HepG2 (cell line): ENCODE measurements around the gene NCOA3. TPM values are rescaled to one million over a fixed set of nuclear protein-coding genes. Genes with fewer than 3 reads are reported as not detected.

ENCODE experiments used
- ADNP ChIP-seq: sonication (generic); formaldehyde crosslinking; IDR thresholded peaks from 2 replicates; pipeline ENCODE4 v1.4.0; 2020; ENCODE audit warnings: missing genetic modification reagents
- CBX1 ChIP-seq: IDR thresholded peaks from one replicate; pipeline ENCODE4 v1.6.1; 2016; ENCODE audit warnings: antibody characterized with exemption, low read depth
- GTF3A ChIP-seq: sonication (generic); formaldehyde crosslinking; conservative IDR thresholded peaks from 2 replicates; pipeline ENCODE4 v1.4.0; 2020; ENCODE audit warnings: mild to moderate bottlenecking, missing genetic modification reagents
- HHEX ChIP-seq: IDR thresholded peaks from 2 replicates; pipeline ENCODE4 v1.6.1; 2016; ENCODE audit warnings: control low read depth
- KLF11 ChIP-seq: IDR thresholded peaks from 2 replicates; pipeline ENCODE4 v1.6.1; 2016; ENCODE audit warnings: missing compliant biosample characterization
- NBN ChIP-seq: fragments of 450-650 bp; conservative IDR thresholded peaks from 2 replicates; pipeline ENCODE4 v1.6.1; 2017
- PHB2 ChIP-seq: fragments of 450-650 bp; IDR thresholded peaks from 2 replicates; pipeline ENCODE4 v1.6.1; 2018; ENCODE audit not compliant: partially characterized antibody
- RBAK ChIP-seq: sonication (generic); formaldehyde crosslinking; IDR thresholded peaks from 2 replicates; pipeline ENCODE4 v1.5.1; 2020; ENCODE audit warnings: mild to moderate bottlenecking, missing genetic modification reagents
- TBP ChIP-seq: sonication (generic); formaldehyde crosslinking; IDR thresholded peaks from 2 replicates; pipeline ENCODE4 v1.5.0; 2020; ENCODE audit warnings: missing genetic modification reagents
- TBX2 ChIP-seq: sonication (generic); formaldehyde crosslinking; IDR thresholded peaks from 2 replicates; pipeline ENCODE4 v1.5.0; 2020; ENCODE audit warnings: missing genetic modification reagents, mild to moderate bottlenecking, borderline replicate concordance
- TCF7 ChIP-seq: sonication (generic); IDR thresholded peaks from 2 replicates; pipeline ENCODE4 v1.6.1; 2016; ENCODE audit warnings: antibody characterized with exemption, low read depth
- ZFY ChIP-seq: sonication (generic); formaldehyde crosslinking; IDR thresholded peaks from 2 replicates; pipeline ENCODE4 v1.4.0; 2020; ENCODE audit warnings: missing genetic modification reagents
- ZNF10 ChIP-seq: sonication (generic); formaldehyde crosslinking; IDR thresholded peaks from 2 replicates; pipeline ENCODE4 v1.4.0; 2020; ENCODE audit warnings: mild to moderate bottlenecking, low read depth, missing genetic modification reagents, borderline replicate concordance
- ZNF12 ChIP-seq: sonication (generic); formaldehyde crosslinking; IDR thresholded peaks from 2 replicates; pipeline ENCODE4 v1.5.0; 2020; ENCODE audit warnings: missing genetic modification reagents
- ZNF234 ChIP-seq: sonication (generic); formaldehyde crosslinking; conservative IDR thresholded peaks from 2 replicates; pipeline ENCODE4 v1.5.1; 2020; ENCODE audit warnings: mild to moderate bottlenecking, missing genetic modification reagents
- ZNF296 ChIP-seq: sonication (generic); formaldehyde crosslinking; conservative IDR thresholded peaks from 2 replicates; pipeline ENCODE4 v1.5.0; 2020; ENCODE audit warnings: mild to moderate bottlenecking, missing genetic modification reagents
- ZNF354B ChIP-seq: sonication (generic); formaldehyde crosslinking; IDR thresholded peaks from 2 replicates; pipeline ENCODE4 v1.8.0; 2022; ENCODE audit warnings: mild to moderate bottlenecking, missing genetic modification reagents
- ZNF496 ChIP-seq: sonication (generic); formaldehyde crosslinking; IDR thresholded peaks from 2 replicates; pipeline ENCODE4 v1.8.1; 2023; ENCODE audit warnings: mild to moderate bottlenecking, moderate library complexity, missing genetic modification reagents; ENCODE audit not compliant: insufficient replicate concordance
- ZNF557 ChIP-seq: sonication (generic); formaldehyde crosslinking; IDR thresholded peaks from 2 replicates; pipeline ENCODE4 v1.4.0; 2020; ENCODE audit warnings: missing genetic modification reagents
- ZNF574 ChIP-seq: sonication (generic); formaldehyde crosslinking; IDR thresholded peaks from 2 replicates; pipeline ENCODE4 v1.4.0; 2020; ENCODE audit warnings: missing genetic modification reagents
- ZNF670 ChIP-seq: sonication (generic); formaldehyde crosslinking; IDR thresholded peaks from 2 replicates; pipeline ENCODE4 v1.8.0; 2022; ENCODE audit warnings: mild to moderate bottlenecking, missing genetic modification reagents, borderline replicate concordance
- ZNF839 ChIP-seq: sonication (generic); formaldehyde crosslinking; IDR thresholded peaks from 2 replicates; pipeline ENCODE4 v1.4.0; 2020; ENCODE audit warnings: missing genetic modification reagents, mild to moderate bottlenecking, borderline replicate concordance
- ZZZ3 ChIP-seq: sonication (generic); formaldehyde crosslinking; IDR thresholded peaks from 2 replicates; pipeline ENCODE4 v1.4.0; 2020; ENCODE audit warnings: missing genetic modification reagents, mild to moderate bottlenecking, borderline replicate concordance
- polyA plus RNA-seq, 8 experiments: library from polyadenylated mRNA; depleted of rRNA in 3 of 8; stranded (reverse) in 7 of 8; unstranded in 1 of 8; fragments of >200 nt; fragmentation: Illumina TruSeq in 4 of 8; extraction: Trizol in 4 of 8; gene quantifications; 2 replicates each; pipeline versions ENCODE4 v1.2.1 to v1.2.3, GENCODE V29; 2011 to 2016; ENCODE audit warnings: low read depth in 4 of 8, missing spikeins in 1 of 8, mixed read lengths in 1 of 8; ENCODE audit not compliant: insufficient read depth in 1 of 8
- total RNA-seq, 5 experiments: library from RNA; depleted of rRNA; stranded (reverse); fragments of >200 nt; fragmentation: Illumina TruSeq; extraction: Trizol; gene quantifications; 2 replicates each; pipeline ENCODE4 v1.2.3, GENCODE V29; 2016; ENCODE audit warnings: low read depth in 1 of 5
- TF ChIP-seq, protein P1 (sequence below): sonication (generic); formaldehyde crosslinking; IDR thresholded peaks from 2 replicates; pipeline ENCODE4 v1.5.1; 2020; ENCODE audit warnings: missing genetic modification reagents, mild to moderate bottlenecking, borderline replicate concordance
- TF ChIP-seq, protein P2 (sequence below): sonication (generic); formaldehyde crosslinking; IDR thresholded peaks from 2 replicates; pipeline ENCODE4 v1.8.1; 2023; ENCODE audit warnings: missing genetic modification reagents, inconsistent platforms, borderline replicate concordance

The NCOA3 gene
- total and polyA plus RNA-seq, 2 of the 13 experiments (the other 11 are each of a cell fraction or from before 2014, with no cell fraction given): 35.0 to 56.8 TPM

DNA sequence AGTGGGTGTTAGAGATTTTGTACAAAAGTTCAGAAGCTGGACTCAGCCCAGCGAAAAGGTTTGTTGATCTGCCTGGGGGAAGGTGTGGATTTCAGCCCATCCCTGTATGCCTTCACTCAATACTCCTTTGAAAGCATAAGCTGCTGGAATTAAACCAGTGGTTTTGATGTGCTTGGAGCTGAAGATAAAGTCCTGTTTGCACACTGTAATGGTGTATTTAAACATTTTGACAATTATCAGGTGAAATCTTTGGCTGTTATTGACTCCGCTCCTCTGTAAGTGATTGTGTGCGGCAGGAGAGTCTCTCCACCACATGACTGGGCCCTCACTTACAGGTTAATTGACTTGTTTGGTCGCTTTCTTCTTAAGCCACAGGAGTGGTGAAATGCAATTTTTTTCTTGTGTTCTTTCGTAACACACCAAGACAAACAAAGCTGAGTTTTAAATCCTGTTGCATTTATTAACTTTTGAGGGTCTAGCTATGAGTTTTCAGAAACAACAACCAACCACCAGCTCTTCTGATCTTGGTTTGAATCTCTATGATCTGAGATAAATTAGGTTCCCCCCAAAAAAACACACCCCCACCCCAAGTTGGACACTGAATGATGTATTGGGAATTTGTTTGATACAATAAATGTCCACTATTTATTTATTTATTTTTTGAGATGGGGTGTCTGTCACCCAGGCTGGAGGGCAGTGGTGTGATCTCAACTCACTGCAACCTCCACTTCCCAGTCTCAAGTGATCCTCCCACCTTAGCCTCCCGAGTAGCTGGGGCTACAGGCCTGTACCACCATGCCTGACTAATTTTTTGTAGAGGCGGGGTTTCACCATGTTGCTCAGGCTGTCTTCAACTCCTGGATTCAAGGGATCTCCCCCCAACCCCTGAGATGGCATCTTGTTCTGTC is 46.3 kb upstream of the NCOA3 start (continued):
- TF ChIP-seq ADNP (CRISPR knock-in tag) (no peak), ZNF670 (CRISPR knock-in tag) (no peak; the same call in 1 of the 2 replicates), ZZZ3 (CRISPR knock-in tag) (no peak), ZNF354B (CRISPR knock-in tag) (peak; percentile 87; the same call in 1 of the 2 replicates), GTF3A (peak; percentile 95), PHB2 (no peak), ZFY (CRISPR knock-in tag) (peak; percentile 44), ZNF10 (CRISPR knock-in tag) (no peak), ZNF557 (CRISPR knock-in tag) (peak; percentile 85; the same call in 1 of the 2 replicates), ZNF234 (CRISPR knock-in tag) (no peak), RBAK (no peak), CBX1 (no peak), ZNF839 (CRISPR knock-in tag) (no peak), HHEX (CRISPR knock-in tag) (peak; percentile 89), ZNF12 (CRISPR knock-in tag) (peak; percentile 94), NBN (no peak), ZNF496 (CRISPR knock-in tag) (no peak), TCF7 (peak; percentile 99), TBP (CRISPR knock-in tag) (no peak), ZNF574 (CRISPR knock-in tag) (peak; percentile 85), TBX2 (CRISPR knock-in tag) (peak; percentile 100), ZNF296 (no peak), KLF11 (no peak; the same call in 1 of the 2 replicates)
- TF ChIP-seq, protein P1, sequence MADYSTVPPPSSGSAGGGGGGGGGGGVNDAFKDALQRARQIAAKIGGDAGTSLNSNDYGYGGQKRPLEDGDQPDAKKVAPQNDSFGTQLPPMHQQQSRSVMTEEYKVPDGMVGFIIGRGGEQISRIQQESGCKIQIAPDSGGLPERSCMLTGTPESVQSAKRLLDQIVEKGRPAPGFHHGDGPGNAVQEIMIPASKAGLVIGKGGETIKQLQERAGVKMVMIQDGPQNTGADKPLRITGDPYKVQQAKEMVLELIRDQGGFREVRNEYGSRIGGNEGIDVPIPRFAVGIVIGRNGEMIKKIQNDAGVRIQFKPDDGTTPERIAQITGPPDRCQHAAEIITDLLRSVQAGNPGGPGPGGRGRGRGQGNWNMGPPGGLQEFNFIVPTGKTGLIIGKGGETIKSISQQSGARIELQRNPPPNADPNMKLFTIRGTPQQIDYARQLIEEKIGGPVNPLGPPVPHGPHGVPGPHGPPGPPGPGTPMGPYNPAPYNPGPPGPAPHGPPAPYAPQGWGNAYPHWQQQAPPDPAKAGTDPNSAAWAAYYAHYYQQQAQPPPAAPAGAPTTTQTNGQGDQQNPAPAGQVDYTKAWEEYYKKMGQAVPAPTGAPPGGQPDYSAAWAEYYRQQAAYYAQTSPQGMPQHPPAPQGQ (CRISPR knock-in tag): no peak
- TF ChIP-seq, protein P2, sequence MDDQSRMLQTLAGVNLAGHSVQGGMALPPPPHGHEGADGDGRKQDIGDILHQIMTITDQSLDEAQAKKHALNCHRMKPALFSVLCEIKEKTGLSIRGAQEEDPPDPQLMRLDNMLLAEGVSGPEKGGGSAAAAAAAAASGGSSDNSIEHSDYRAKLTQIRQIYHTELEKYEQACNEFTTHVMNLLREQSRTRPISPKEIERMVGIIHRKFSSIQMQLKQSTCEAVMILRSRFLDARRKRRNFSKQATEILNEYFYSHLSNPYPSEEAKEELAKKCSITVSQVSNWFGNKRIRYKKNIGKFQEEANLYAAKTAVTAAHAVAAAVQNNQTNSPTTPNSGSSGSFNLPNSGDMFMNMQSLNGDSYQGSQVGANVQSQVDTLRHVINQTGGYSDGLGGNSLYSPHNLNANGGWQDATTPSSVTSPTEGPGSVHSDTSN: no peak
